Retinal pigment epithelial cell (primary cell): ENCODE data around the gene NRP1.

Experiments
- DNase-seq: peaks from one replicate; pipeline ENCODE4 v3.0.0-alpha.2; 2010; ENCODE audit warnings: low read depth
- H3K4me3 ChIP-seq: 2 replicates; pipeline ENCODE4 v1.5.1; 2011; ENCODE audit warnings: mild to moderate bottlenecking, low read length, control low read depth, moderate library complexity
- TF ChIP-seq, protein P1 (sequence below): conservative IDR thresholded peaks from 2 replicates; pipeline ENCODE4 v1.5.1; 2011; ENCODE audit warnings: low read depth, low read length, control low read depth, inconsistent platforms

Gene NRP1

DNA sequence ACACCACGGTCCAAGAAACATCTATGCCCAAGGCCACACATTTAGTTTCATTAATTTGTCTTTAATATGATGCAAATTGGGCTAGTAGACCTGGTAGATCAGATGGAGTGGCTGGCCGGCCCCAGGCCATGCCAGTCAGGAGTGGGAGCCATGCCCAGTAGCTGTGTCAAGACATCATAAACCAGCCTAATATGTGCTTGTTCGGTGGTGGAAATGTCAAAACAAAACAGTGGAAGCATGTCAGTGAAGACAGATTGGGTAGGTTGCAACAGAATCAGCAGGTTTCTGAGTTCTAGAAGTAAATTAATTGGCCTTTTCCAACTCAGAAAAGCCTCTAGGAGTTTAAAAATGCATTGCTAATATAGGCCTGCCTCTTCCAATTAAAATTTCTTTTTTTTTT is 124.7 kb downstream of the NRP1 start:
- TF ChIP-seq, protein P1, sequence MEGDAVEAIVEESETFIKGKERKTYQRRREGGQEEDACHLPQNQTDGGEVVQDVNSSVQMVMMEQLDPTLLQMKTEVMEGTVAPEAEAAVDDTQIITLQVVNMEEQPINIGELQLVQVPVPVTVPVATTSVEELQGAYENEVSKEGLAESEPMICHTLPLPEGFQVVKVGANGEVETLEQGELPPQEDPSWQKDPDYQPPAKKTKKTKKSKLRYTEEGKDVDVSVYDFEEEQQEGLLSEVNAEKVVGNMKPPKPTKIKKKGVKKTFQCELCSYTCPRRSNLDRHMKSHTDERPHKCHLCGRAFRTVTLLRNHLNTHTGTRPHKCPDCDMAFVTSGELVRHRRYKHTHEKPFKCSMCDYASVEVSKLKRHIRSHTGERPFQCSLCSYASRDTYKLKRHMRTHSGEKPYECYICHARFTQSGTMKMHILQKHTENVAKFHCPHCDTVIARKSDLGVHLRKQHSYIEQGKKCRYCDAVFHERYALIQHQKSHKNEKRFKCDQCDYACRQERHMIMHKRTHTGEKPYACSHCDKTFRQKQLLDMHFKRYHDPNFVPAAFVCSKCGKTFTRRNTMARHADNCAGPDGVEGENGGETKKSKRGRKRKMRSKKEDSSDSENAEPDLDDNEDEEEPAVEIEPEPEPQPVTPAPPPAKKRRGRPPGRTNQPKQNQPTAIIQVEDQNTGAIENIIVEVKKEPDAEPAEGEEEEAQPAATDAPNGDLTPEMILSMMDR: no peak
- DNase-seq: no peak
- H3K4me3 ChIP-seq: no peak overlapping the region

DNA sequence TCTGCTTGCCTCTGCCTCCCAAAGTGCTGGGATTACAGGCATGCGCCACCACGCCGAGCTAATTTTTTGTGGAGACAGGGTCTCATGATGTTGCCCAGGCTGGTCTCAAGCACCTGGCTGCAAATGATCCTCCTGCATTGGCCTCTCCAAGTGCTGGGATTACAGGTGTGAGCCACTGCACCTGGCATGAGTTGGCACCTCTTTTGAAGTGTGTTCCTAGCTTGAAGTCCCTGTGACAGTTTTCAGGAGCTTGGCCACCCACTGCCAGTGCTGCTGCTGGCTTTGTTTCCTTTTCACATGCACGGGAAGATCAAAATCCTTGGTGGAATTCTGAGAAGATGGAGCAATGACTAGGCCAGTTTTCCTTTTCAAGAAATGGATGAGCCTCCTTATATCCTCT is 126.3 kb downstream of the NRP1 start:
- TF ChIP-seq, protein P1: no peak
- DNase-seq: no peak

DNA sequence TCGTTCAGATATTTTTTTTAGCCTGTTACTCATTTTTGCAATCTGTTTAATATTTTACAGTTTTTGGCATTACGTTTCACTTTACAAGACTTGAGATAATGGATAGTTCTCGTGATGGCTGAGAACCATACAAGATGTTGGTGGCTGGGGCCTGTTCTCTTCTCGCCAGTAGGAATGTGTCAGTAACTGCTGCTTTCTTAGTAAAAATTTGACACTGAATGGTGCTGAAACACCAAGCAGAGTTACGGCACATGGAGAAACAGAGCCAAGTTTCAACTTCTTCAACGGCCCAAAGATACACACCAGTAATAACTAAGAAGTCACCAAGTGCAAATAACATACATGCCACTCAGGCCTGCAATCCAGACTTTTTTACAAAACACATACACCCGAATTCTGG is 130.4 kb downstream of the NRP1 start:
- H3K4me3 ChIP-seq: no peak overlapping the region
- TF ChIP-seq, protein P1: no peak
- DNase-seq: no peak

More for the DNA sequence above, 126.3 kb downstream of the NRP1 start:
- no peak overlapping the region for H3K4me3 ChIP-seq

DNA sequence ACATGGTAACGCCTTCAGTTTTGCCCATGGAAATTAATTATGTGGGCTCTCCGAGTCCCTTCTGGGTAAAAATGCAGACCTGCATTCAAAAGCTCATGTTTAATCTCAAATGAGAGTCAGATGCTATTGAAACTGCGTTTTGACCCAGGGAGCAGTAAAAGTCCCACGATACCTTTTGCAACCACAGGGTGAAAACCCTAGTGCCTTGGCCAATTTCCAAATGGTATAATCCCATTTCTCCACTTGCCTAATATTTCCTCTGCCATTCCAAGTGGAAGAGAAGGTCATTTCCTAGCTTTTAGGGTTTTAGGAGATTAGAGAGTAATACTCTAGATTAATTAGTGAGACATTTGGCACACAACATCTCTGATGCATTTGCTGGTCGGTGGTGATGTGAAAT is 132.5 kb downstream of the NRP1 start:
- H3K4me3 ChIP-seq: no peak overlapping the region
- peak; percentile 62 for DNase-seq
- TF ChIP-seq, protein P1: no peak

DNA sequence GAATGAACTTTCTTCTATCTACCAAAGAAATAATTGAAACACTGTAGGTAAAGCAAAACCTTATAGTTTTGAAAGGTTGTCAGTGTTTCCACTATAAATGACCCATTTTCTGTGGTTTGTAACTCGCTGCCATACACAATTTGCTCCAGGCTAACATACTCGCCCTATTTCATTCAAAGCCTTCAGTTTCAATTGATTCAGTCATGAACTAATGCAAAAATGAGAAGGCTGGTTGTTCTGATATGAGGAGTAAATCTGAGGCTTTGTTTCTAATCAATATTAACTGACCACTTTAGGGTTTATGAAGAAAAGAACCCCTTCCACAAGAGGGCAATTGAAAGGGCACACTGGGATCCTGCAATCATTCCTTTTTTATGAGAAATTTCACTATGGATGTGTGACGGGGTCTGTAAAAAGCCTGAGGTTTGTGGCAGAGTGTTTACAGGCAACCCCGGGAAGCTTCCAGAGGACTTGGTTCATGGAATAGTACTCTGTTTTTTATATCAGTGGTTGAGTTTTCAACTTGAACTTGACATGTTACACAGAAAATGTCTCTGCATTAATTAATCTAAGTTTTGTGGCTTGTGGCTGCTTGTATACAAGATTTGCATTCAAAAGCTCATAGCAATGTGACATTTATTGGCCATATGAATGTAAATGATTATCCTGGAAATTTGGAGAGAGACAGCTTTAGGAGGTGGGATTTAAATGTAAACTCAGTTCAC is 133.2 kb downstream of the NRP1 start:
- TF ChIP-seq, protein P1: no peak
- H3K4me3 ChIP-seq: no peak overlapping the region
- no peak for DNase-seq

DNA sequence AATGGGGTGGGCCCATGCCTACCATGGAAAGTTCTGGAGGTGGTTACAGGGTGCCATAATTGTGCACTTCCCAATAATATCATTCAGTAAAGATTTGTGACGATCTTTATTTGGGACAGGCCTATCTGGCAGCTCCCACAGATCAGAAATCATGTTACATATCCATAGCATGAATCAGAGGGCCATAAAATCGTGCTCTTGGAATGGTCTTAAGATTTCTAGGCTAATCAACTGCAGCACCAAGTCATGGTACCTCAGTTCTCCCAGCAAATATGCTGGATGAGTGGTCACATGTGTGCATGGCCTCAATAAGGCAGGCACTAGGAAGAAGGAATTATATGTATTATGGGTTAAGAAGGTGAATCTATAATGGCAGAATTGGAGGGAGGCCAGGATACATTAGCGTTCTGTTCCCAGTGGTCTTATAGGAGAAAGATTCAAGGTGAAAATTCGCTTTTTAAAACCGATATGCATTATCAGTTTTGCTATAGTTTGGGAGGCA is 134.7 kb downstream of the NRP1 start:
- no peak for DNase-seq
- TF ChIP-seq, protein P1: no peak
- H3K4me3 ChIP-seq: no peak overlapping the region

DNA sequence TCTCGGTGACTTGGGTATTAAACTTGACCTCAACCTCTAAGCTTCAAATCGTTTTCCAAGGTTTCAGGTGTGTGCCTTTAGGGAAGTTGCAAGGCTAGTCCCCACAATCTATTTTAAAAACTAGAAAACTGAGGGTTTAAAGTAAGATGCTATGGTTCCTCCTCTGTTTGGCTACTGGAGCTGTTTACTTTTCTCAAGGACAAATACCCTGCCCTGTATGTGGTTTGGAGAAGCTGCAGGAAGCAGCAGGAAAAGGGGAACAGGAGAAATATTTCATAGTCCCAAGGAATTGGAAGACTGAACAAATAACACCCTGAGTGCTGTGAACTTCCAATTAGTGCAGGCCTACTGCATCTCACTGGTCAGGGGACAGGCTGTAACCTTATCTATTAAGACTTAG is 135.9 kb downstream of the NRP1 start:
- no peak overlapping the region for H3K4me3 ChIP-seq
- DNase-seq: no peak
- TF ChIP-seq, protein P1: no peak
